CD4-positive, alpha-beta T cell (primary cell): Measurements from ENCODE around the gene MAP4. TPM values are rescaled to one million over a fixed set of nuclear protein-coding genes. Genes with fewer than 3 reads are reported as not detected.

Experiments
- ATAC-seq: fragments of 200-7000 bp; cut with Tn5 transposase; one replicate; pipeline ENCODE4 v1.10.0; 2022; ENCODE audit warnings: mild to moderate bottlenecking; ENCODE audit not compliant: poor library complexity
- CTCF ChIA-PET: fragments of 350-600 bp; sonication (Branson Sonifier 250); formaldehyde crosslinking; loops from one replicate; lab custom pipeline; 2021; ENCODE audit warnings: antibody characterized with exemption, inconsistent platforms; lab: Charles Lee
- POLR2A ChIA-PET: fragments of 350-600 bp; sonication (Branson Sonifier 250); formaldehyde crosslinking; loops from one replicate; lab custom pipeline; 2021; ENCODE audit warnings: antibody characterized with exemption, inconsistent platforms; lab: Charles Lee
- DNase-seq, 14 experiments: peaks; one replicate each; pipeline ENCODE4 v3.0.0-alpha.2; 2013 to 2020; ENCODE audit warnings: mixed read lengths in 2 of 14
- H3K27ac ChIP-seq, 2 donors: one replicate each; pipeline versions ENCODE4 v1.5.1 to v1.7.0; 2013; ENCODE audit warnings: low read length in 2 of 2, low read depth in 1 of 2, mild to moderate bottlenecking in 1 of 2
- H3K27me3 ChIP-seq, 2 experiments: 1 replicate in 1 of 2; 2 replicates in 1 of 2; pipeline versions ENCODE4 v1.6.1 to v1.7.0; 2013; ENCODE audit warnings: low read length in 2 of 2, control low read depth in 1 of 2, mild to moderate bottlenecking in 1 of 2, moderate library complexity in 1 of 2; ENCODE audit not compliant: insufficient read depth in 2 of 2, control insufficient read depth in 1 of 2
- H3K36me3 ChIP-seq: one replicate; pipeline ENCODE4 v1.6.1; 2013; ENCODE audit warnings: low read length, control low read depth; ENCODE audit not compliant: insufficient read depth
- H3K4me1 ChIP-seq: one replicate; pipeline ENCODE4 v1.6.1; 2013; ENCODE audit warnings: low read length, control low read depth; ENCODE audit not compliant: insufficient read depth
- H3K4me3 ChIP-seq: one replicate; pipeline ENCODE4 v1.5.1; 2013; ENCODE audit warnings: mild to moderate bottlenecking, low read length, moderate library complexity
- H3K9me3 ChIP-seq, 2 experiments: 1 replicate in 1 of 2; 2 replicates in 1 of 2; pipeline versions ENCODE4 v1.6.1 to v1.7.0; 2013; ENCODE audit warnings: low read length in 2 of 2, mild to moderate bottlenecking in 2 of 2, control low read depth in 1 of 2, moderate library complexity in 1 of 2; ENCODE audit not compliant: control insufficient read depth in 1 of 2, insufficient read depth in 1 of 2
- H3K27ac Mint-ChIP-seq: one replicate; pipeline ENCODE4 v1.8.0; 2020; ENCODE audit warnings: mixed read lengths
- H3K27me3 Mint-ChIP-seq: one replicate; pipeline ENCODE4 v1.8.0; 2021; ENCODE audit warnings: mixed read lengths
- H3K36me3 Mint-ChIP-seq: one replicate; pipeline ENCODE4 v1.8.0; 2021; ENCODE audit warnings: low read depth, mixed read lengths
- H3K4me1 Mint-ChIP-seq: one replicate; pipeline ENCODE4 v1.8.0; 2021; ENCODE audit warnings: low read depth, mixed read lengths
- H3K4me3 Mint-ChIP-seq: one replicate; pipeline ENCODE4 v1.8.0; 2020; ENCODE audit warnings: mild to moderate bottlenecking, mixed read lengths
- H3K9me3 Mint-ChIP-seq: one replicate; pipeline ENCODE4 v1.8.0; 2020; ENCODE audit warnings: mixed read lengths
- intact Hi-C, 2 experiments: fragments of 100-400 bp; cut with DNase I in 1 of 2; cut with micrococcal nuclease in 1 of 2; formaldehyde crosslinking; loops; one replicate each; pipeline versions ENCODE4 v1.15.1 to v1.9.0; 2023 to 2025; cut with DNase I, micrococcal nuclease
- total RNA-seq, 174 experiments: library from RNA in 2 of 174; stranded (reverse) in 2 of 174; gene quantifications; one replicate each; pipeline ENCODE4 v1.2.3 and lab custom pipeline; 2021 to 2026
- TF ChIP-seq, protein P1 (sequence below): fragments of 200-600 bp; IDR thresholded peaks from one replicate; pipeline ENCODE4 v1.8.0; 2022; ENCODE audit warnings: antibody characterized with exemption, mild to moderate bottlenecking

Gene MAP4
- total RNA-seq, 2 experiments from 2014 or later = 42.2 to 42.6 TPM

DNA sequence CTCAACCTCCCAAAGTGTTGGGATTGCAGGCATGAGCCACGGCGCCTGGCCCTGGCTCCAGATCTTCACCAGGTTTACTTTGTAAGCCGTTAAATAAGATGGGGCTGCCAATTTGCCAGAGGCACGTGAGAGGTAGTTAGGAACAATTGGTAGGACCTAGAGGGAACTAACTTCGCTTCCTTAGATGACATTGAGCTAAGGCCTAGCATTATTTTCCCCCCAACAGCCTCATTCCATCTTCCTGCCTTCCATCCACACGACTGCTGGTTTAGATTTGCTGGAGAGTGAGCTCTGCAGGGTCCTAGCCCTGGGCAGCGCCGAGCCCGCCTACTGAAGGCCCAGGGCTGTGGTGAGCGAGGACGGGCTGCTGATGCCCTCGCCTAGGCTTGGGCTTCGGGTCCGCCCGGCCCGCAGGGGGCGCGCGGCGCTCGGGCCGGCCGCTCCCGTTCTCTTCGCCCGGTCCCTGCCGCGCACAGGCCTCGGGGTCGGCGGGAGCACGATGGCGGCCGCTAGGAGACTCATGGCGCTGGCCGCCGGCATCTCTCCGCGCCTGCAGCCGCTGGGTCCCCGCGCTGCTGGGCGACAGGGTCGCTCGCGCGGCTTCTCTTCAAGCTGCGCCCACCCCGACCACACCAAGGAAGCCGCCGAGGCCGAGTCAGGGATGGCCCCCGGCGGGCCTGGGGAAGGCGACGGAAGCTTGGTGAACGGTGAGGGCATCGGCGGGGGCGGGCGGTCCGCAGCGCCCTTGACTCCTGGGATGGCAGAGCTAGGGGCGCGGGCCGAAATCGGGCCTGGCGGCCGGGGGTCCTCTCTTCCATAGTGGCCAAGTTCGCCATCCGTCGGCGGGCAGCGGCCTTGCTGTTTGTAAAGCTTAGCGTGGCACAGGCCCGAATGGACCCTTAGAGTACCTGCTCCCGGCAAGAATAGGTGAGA, 191.4 kb downstream of the MAP4 start:
- no peaks in the 10 kb centered on the region for H3K9me3 Mint-ChIP-seq
- POLR2A ChIA-PET = interaction anchor here (0.8 to 2.0 kb wide), 9 partner anchors 9 to 892 kb away, joined by 3 to 13 read pairs (median 4); partner anchors contain the start of genes DHX30, IP6K2, PTPN23 and SMARCC1
- CTCF ChIA-PET = interaction anchor here (0.6 to 2.3 kb wide), 16 partner anchors 9 to 611 kb away, joined by 3 to 14 read pairs (median 4); partner anchors contain the start of gene DHX30
- peaks cover 35% of the 10 kb centered on the region for H3K4me1 Mint-ChIP-seq
- Histone ChIP-seq H3K36me3 (peaks cover 29% of the 10 kb centered on the region), H3K9me3 (no peaks in the 10 kb centered on the region), H3K4me3 (peak overlapping the region; percentile 97), H3K27me3 (no peaks in the 10 kb centered on the region), H3K4me1 (peaks cover 32% of the 10 kb centered on the region), H3K27ac (peak overlapping the region; percentile 60 to 72)
- peak overlapping the region; percentile 90 for H3K4me3 Mint-ChIP-seq
- DNase-seq = peak; percentile 55 to 92 (median 74)
- peaks cover 60% of the 10 kb centered on the region for H3K36me3 Mint-ChIP-seq
- H3K27ac Mint-ChIP-seq = peak overlapping the region; percentile 82
- intact Hi-C loops = loop anchor here (1.0 to 10.0 kb wide), 5 partner anchors 22 to 540 kb away; partner anchors contain the start of genes DHX30 (in 1 of the 2), KIF9 (in 1 of the 2) and KLHL18 (in 1 of the 2)
- no peaks in the 10 kb centered on the region for H3K27me3 Mint-ChIP-seq
- ATAC-seq = peak; percentile 98
- TF ChIP-seq, protein P1, sequence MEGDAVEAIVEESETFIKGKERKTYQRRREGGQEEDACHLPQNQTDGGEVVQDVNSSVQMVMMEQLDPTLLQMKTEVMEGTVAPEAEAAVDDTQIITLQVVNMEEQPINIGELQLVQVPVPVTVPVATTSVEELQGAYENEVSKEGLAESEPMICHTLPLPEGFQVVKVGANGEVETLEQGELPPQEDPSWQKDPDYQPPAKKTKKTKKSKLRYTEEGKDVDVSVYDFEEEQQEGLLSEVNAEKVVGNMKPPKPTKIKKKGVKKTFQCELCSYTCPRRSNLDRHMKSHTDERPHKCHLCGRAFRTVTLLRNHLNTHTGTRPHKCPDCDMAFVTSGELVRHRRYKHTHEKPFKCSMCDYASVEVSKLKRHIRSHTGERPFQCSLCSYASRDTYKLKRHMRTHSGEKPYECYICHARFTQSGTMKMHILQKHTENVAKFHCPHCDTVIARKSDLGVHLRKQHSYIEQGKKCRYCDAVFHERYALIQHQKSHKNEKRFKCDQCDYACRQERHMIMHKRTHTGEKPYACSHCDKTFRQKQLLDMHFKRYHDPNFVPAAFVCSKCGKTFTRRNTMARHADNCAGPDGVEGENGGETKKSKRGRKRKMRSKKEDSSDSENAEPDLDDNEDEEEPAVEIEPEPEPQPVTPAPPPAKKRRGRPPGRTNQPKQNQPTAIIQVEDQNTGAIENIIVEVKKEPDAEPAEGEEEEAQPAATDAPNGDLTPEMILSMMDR = peak; percentile 88

DNA sequence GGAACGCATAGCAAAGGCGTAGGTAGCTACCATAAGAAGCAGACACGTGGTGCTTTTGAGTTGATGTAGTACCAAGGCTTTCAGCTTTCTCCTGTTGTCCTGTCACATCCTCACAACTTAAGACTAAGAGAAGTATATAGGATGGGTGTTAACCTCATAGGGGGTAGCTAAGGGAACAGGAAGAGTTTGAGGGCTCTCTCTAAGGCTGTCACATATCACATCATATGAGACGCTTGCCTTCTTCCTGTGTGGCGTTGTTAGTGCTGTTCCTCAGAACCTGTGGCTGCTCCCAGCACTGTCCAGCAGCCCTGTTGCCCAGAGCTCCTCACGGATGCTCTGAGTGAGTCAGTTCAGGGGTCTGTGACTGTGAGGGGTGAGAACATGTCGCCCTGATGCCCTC, 198.6 kb downstream of the MAP4 start:
- Mint-ChIP-seq H3K27me3 (no peaks in the 10 kb centered on the region), H3K36me3 (peaks cover 56% of the 10 kb centered on the region), H3K27ac (no peak overlapping the region), H3K4me1 (peaks cover 8% of the 10 kb centered on the region), H3K9me3 (no peaks in the 10 kb centered on the region), H3K4me3 (no peak overlapping the region)
- H3K27ac ChIP-seq = no peak overlapping the region
- ChIA-PET CTCF (no interaction called here), POLR2A (interaction anchor here (0.5 to 1.1 kb wide), 2 partner anchors 15 to 44 kb away, joined by 3 to 5 read pairs; no protein-coding TSS in a partner anchor)
- H3K9me3 ChIP-seq = no peaks in the 10 kb centered on the region
- TF ChIP-seq, protein P1 = no peak
- DNase-seq (no peak), ATAC-seq (no peak)
- H3K36me3 ChIP-seq = peaks cover 53% of the 10 kb centered on the region
- H3K27me3 ChIP-seq = no peaks in the 10 kb centered on the region
- no peak overlapping the region for H3K4me3 ChIP-seq
- H3K4me1 ChIP-seq = no peaks in the 10 kb centered on the region
- intact Hi-C loops = no loop called here

DNA sequence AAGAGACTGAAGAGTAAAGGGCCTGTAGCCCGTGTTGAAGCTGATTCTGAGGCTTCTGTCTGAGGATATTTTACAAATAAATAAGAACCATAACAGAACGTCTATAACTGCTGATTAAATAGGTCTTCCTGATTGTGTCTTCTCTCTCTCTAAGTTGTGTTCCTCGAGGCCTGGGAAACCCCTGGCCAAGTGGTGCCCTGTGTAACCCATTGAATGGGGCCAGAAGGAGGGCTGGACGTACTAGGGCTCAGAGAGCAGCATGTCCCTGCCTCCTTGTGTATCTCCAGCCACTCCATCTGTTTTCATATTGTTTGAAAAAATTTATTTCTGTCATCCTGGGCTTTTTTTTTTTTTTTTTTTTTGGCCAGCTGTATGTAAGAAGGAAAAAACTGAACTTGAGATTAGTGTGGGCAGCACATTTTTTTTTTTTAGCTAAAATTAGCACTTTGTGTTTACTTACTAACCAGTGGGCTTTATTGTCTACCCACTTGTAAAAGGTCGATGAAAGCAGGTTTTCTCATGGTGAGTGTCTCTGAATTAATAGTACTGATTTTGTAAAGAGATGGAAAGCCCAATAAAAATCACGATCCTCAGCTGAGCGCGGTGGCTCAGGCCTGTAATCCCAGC, 202.6 kb downstream of the MAP4 start:
- ChIA-PET CTCF (interaction anchor here (0.9 kb wide), 1 partner anchor 176 kb away, joined by 3 read pairs; no protein-coding TSS in a partner anchor), POLR2A (no interaction called here)
- no peak for DNase-seq
- Histone ChIP-seq H3K36me3 (peaks cover 58% of the 10 kb centered on the region), H3K4me1 (no peaks in the 10 kb centered on the region), H3K4me3 (no peak overlapping the region), H3K27me3 (no peaks in the 10 kb centered on the region), H3K27ac (no peak overlapping the region), H3K9me3 (no peaks in the 10 kb centered on the region)
- peaks cover 19% of the 10 kb centered on the region for H3K4me1 Mint-ChIP-seq
- H3K27me3 Mint-ChIP-seq = no peaks in the 10 kb centered on the region
- no peak overlapping the region for H3K27ac Mint-ChIP-seq
- no peaks in the 10 kb centered on the region for H3K9me3 Mint-ChIP-seq
- ATAC-seq = no peak
- peaks cover 55% of the 10 kb centered on the region for H3K36me3 Mint-ChIP-seq
- H3K4me3 Mint-ChIP-seq = no peak overlapping the region
- TF ChIP-seq, protein P1 = no peak
- intact Hi-C loops = no loop called here
